ENCODE results near the gene GPR101. TPM values are rescaled to one million over a fixed set of nuclear protein-coding genes. Genes with fewer than 3 reads are reported as not detected.

The GPR101 gene
- total and polyA plus RNA-seq, 7 donors = not detected

DNA sequence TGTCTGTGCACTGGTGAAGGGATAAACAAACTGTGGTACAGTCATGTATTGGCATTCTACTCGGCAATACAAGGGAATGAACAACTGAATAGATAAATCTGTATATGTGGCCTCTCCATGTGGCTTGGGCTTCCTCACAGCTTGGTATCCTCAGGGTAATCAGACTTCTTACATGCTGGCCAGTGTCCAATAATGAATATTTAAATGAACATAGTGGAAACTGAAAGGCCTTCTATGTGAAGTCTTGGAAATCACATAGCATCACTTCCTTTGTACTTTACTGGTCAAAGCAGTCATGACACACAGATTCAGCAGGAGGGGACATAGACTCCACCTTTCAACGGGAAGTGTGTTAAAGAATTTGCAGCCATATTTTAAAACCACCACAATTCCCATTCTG is 33.4 kb upstream of the GPR101 start:
- DNase-seq = no peak
- intact Hi-C loops (cut with DNase I) = no loop called here
- H3K27ac ChIP-seq = no peak overlapping the region
- H3K4me1 ChIP-seq = no peaks in the 10 kb centered on the region
- WGBS, 2 donors = 76 to 78% methylated on average over 2 of the region's 2 CpGs
- H3K27me3 ChIP-seq = no peaks in the 10 kb centered on the region
- H3K9me3 ChIP-seq = no peaks in the 10 kb centered on the region
- TF ChIP-seq POLR2A (IDR thresholded peaks at IDR 0.05) = no peak
- TF ChIP-seq, protein P1, sequence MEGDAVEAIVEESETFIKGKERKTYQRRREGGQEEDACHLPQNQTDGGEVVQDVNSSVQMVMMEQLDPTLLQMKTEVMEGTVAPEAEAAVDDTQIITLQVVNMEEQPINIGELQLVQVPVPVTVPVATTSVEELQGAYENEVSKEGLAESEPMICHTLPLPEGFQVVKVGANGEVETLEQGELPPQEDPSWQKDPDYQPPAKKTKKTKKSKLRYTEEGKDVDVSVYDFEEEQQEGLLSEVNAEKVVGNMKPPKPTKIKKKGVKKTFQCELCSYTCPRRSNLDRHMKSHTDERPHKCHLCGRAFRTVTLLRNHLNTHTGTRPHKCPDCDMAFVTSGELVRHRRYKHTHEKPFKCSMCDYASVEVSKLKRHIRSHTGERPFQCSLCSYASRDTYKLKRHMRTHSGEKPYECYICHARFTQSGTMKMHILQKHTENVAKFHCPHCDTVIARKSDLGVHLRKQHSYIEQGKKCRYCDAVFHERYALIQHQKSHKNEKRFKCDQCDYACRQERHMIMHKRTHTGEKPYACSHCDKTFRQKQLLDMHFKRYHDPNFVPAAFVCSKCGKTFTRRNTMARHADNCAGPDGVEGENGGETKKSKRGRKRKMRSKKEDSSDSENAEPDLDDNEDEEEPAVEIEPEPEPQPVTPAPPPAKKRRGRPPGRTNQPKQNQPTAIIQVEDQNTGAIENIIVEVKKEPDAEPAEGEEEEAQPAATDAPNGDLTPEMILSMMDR (IDR thresholded peaks at IDR 0.05) = no peak
- no peaks in the 10 kb centered on the region for H3K36me3 ChIP-seq
- H3K4me3 ChIP-seq = no peak overlapping the region

DNA sequence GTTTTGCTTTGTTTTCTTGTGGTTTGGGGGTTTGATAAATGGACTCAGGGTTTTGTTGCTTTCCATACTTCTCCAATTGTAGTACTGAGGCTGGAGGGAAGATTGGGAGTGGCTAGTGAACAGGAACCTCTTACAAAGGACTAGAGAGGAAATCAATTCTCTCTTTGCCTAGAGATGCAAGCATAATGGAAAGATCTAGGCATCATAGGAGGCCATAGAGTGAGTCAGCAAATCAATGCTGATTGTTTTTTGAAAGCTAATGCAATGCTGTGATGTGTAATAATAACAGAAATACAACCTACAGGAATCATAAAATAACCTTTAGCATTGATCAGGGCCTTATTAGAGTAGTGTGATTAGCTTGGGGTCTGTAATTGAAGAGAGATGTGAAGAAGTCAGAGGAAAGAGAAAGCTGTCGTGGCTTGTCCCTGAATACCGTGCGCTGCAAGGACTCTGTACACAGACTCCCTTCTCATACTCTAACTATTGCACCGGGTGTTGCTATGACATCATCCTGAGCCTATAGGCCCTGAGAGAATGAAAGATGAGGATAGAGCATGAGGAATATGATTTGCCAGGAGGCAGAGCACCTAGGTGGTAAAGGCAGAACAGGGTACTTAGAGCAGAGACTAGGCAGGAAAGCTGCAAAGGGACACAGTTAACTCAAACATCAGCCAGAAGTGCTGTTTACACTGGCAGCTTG is 29.3 kb upstream of the GPR101 start:
- intact Hi-C loops (cut with DNase I) = no loop called here
- no peak for DNase-seq

DNA sequence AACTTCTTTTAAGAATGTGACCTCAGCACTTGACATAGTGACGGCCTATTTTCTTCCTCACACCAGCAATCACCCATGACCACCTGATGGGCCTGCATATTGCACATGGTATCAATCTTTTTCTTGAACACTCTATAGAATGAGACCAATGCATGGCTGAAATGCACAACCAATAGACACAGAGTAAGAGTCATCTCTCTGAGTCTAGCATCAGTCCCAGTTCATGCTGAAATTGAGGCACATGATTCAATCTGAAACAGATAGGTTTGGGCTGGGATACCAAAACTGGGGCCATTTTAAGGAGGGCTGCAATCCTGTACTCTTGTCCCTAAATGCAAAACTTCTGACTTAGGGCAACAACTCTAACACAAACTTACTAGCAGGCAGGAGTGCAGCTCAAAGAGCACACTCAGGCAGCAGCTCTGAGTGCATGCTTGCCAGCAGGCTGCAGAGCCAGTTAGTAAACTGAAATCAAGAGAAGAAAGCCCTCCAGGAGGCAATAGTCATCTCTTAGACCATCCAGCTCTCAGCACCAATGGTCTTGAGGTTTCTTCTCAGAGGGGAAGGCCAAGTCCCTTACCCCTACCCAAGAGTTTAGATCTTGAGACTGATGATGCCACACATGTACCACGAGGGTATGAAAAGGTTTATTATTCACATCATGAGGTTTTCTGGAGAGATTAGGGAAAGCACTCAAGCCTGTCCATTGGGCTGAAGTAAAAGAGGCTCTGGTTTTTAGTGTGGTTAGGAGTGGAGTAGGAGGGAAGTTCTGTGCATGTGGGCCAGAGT is 24.7 kb upstream of the GPR101 start:
- TF ChIP-seq, protein P1 (IDR thresholded peaks at IDR 0.05) = no peak
- no peak for TF ChIP-seq EP300 (IDR thresholded peaks at IDR 0.05)
- TF ChIP-seq POLR2AphosphoS5 (IDR thresholded peaks at IDR 0.05) = no peak
- no peak for TF ChIP-seq POLR2A (IDR thresholded peaks at IDR 0.05)
- no peaks in the 10 kb centered on the region for H3K9me3 ChIP-seq
- no peaks in the 10 kb centered on the region for H3K36me3 ChIP-seq
- no peak overlapping the region for H3K4me3 ChIP-seq
- no peaks in the 10 kb centered on the region for H3K27me3 ChIP-seq
- DNase-seq = no peak
- no peaks in the 10 kb centered on the region for H3K4me1 ChIP-seq
- intact Hi-C loops (cut with DNase I) = loop anchor here (2.0 kb wide), 1 partner anchor 36 kb away; no protein-coding TSS in a partner anchor
- 18 to 19% methylated on average over 2 of the region's 2 CpGs for WGBS, 2 donors
- H3K27ac ChIP-seq = no peak overlapping the region

More for the DNA sequence above, 29.3 kb upstream of the GPR101 start:
- no peaks in the 10 kb centered on the region for H3K9me3 ChIP-seq
- no peak overlapping the region for H3K27ac ChIP-seq
- H3K4me1 ChIP-seq = no peaks in the 10 kb centered on the region
- no peak for TF ChIP-seq EP300 (IDR thresholded peaks at IDR 0.05)
- TF ChIP-seq, protein P1 (IDR thresholded peaks at IDR 0.05) = no peak
- no peak for TF ChIP-seq POLR2AphosphoS5 (IDR thresholded peaks at IDR 0.05)
- TF ChIP-seq POLR2A (IDR thresholded peaks at IDR 0.05) = no peak
- no peaks in the 10 kb centered on the region for H3K36me3 ChIP-seq
- 33 to 68% methylated on average over 4 of the region's 4 CpGs for WGBS, 2 donors
- H3K4me3 ChIP-seq = no peak overlapping the region
- no peaks in the 10 kb centered on the region for H3K27me3 ChIP-seq

DNA sequence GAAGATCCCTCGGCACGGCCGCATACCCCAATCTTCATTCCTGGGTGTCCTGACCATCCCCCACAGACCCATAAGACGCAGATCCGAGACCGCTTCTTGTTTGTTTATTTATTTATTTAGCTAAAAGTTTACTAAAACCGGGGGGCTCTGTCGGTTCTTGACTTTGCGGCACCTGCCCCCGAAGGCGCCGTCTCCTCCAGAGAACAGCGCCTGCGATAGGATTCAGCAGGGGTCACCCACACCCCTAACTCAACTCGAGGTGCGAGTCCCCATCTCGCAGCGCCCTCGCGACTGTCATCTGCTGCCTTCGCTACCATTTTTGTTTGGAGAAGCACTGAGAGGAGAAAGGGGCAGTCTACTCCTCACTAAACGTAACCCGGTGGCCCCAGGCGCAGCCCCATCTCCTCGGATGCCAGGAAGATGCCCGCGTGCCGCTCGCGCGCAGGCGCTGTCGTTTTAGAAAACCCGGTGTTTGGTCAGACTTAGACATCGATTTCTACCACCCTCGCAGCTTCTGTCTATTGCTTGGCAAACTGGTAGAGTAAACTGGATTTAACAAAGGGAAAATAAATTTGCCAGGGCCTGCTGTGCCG is 18.9 kb upstream of the GPR101 start:
- intact Hi-C loops (cut with DNase I) = loop anchor here (2.0 kb wide), 1 partner anchor 98 kb away; no protein-coding TSS in a partner anchor
- Histone ChIP-seq H3K27ac (no peak overlapping the region), H3K4me1 (peaks cover 0 to 16% (median 5%) of the 10 kb centered on the region in 4 donors), H3K9me3 (no peaks in the 10 kb centered on the region), H3K4me3 (peak overlapping the region; percentile 8 to 47 (median 38)), H3K27me3 (no peaks in the 10 kb centered on the region), H3K36me3 (no peaks in the 10 kb centered on the region)
- DNase-seq = no peak
- WGBS, 2 donors = 3% methylated on average over 37 of the region's 37 CpGs
- TF ChIP-seq POLR2AphosphoS5 (IDR thresholded peaks at IDR 0.05) = no peak
- TF ChIP-seq, protein P1 (IDR thresholded peaks at IDR 0.05) = no peak
- no peak for TF ChIP-seq EP300 (IDR thresholded peaks at IDR 0.05)
- TF ChIP-seq POLR2A (IDR thresholded peaks at IDR 0.05) = no peak

Measured in sigmoid colon (tissue), 7 donors.